ENCODE data around the gene ZNF407. TPM values are rescaled to one million over a fixed set of nuclear protein-coding genes. Genes with fewer than 3 reads are reported as not detected.

Gene ZNF407
- total and polyA plus RNA-seq, 4 donors: 1.3 to 21.1 (median 9.5) TPM

GRCh38 chr18:74610860-74611259, 13.2 kb downstream of the ZNF407 start:
- DNase-seq (no peak), ATAC-seq (ENCODE audit: low FRiP score) (no peak)
- Histone ChIP-seq H3K27me3 (ENCODE audit: control insufficient read depth in 1 of 2, insufficient read depth in 2 of 2, low read length in 1 of 2) (no peaks in the 10 kb centered on the region), H3K9me3 (ENCODE audit: control insufficient read depth, low read length) (no peaks in the 10 kb centered on the region), H3K27ac (ENCODE audit: low read depth in 1 of 2, low read length in 2 of 2) (no peak overlapping the region), H3K4me3 (ENCODE audit: low read length in 2 of 2) (no peak overlapping the region), H3K36me3 (ENCODE audit: control insufficient read depth in 1 of 2, insufficient read depth in 2 of 2, low read length in 1 of 2) (peaks cover 0 to 2% of the 10 kb centered on the region in 2 donors), H3K4me1 (ENCODE audit: control insufficient read depth in 1 of 2, insufficient read depth in 2 of 2, low read length in 2 of 2) (no peaks in the 10 kb centered on the region)
- WGBS, 2 donors: 63 to 74% methylated on average over 1 of the region's 1 CpG
- intact Hi-C loops (cut with DNase I): no loop called here

DNA sequence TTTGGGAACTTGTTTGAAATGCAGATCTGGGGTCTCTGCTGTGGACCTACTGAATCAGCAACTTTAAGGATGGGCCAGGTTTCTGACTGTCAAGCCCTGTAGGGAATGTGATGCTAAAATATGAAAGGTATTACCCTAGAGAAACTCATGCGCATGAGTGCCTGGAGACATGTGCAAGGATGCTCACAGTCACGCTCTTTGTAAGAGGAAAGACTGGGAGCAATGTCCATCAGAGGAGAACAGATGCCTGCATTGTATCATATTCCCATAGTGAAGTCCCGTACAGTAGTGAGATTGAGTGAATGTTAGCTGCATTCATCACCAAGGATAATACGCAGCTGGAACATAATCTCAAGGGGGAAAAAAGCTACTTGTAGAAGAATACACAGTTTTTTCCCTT, 14.1 kb downstream of the ZNF407 start:
- WGBS, 2 donors: 93 to 95% methylated on average over 4 of the region's 4 CpGs
- Histone ChIP-seq H3K27ac (ENCODE audit: low read depth in 1 of 2, low read length in 2 of 2) (no peak overlapping the region), H3K4me1 (ENCODE audit: control insufficient read depth in 1 of 2, insufficient read depth in 2 of 2, low read length in 2 of 2) (no peaks in the 10 kb centered on the region), H3K27me3 (ENCODE audit: control insufficient read depth in 1 of 2, insufficient read depth in 2 of 2, low read length in 1 of 2) (no peaks in the 10 kb centered on the region), H3K4me3 (ENCODE audit: low read length in 2 of 2) (no peak overlapping the region), H3K9me3 (ENCODE audit: control insufficient read depth, low read length) (no peaks in the 10 kb centered on the region), H3K36me3 (ENCODE audit: control insufficient read depth in 1 of 2, insufficient read depth in 2 of 2, low read length in 1 of 2) (peaks cover 0 to 2% of the 10 kb centered on the region in 2 donors)
- intact Hi-C loops (cut with DNase I): no loop called here
- DNase-seq (no peak), ATAC-seq (ENCODE audit: low FRiP score) (no peak)

DNA sequence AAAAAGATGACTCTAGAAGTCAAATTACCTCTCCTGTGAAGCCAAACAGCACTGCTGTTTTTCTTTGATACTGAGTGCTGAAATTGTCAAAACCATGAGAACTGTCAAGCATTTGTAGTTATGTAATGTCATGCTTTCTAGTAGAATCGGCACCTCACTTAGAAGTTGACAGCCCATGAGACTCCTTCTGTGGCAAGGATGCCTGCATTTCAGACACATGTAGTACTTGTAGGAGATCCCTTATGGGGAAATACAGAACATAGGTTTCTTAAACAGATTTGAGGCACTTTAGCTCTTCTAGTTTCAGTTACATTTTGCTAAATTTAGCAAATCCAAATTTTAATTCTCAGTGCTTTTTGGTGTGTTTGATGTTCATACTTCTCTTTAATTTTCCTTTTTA, 15.7 kb downstream of the ZNF407 start:
- Histone ChIP-seq H3K4me1 (ENCODE audit: control insufficient read depth in 1 of 2, insufficient read depth in 2 of 2, low read length in 2 of 2) (no peaks in the 10 kb centered on the region), H3K9me3 (ENCODE audit: control insufficient read depth, low read length) (no peaks in the 10 kb centered on the region), H3K36me3 (ENCODE audit: control insufficient read depth in 1 of 2, insufficient read depth in 2 of 2, low read length in 1 of 2) (peaks cover 0 to 2% of the 10 kb centered on the region in 2 donors), H3K4me3 (ENCODE audit: low read length in 2 of 2) (no peak overlapping the region), H3K27me3 (ENCODE audit: control insufficient read depth in 1 of 2, insufficient read depth in 2 of 2, low read length in 1 of 2) (no peaks in the 10 kb centered on the region), H3K27ac (ENCODE audit: low read depth in 1 of 2, low read length in 2 of 2) (no peak overlapping the region)
- no peak for ATAC-seq (ENCODE audit: low FRiP score)
- 23 to 42% methylated on average over 1 of the region's 1 CpG for WGBS, 2 donors
- intact Hi-C loops (cut with DNase I): no loop called here
- DNase-seq: no peak

DNA sequence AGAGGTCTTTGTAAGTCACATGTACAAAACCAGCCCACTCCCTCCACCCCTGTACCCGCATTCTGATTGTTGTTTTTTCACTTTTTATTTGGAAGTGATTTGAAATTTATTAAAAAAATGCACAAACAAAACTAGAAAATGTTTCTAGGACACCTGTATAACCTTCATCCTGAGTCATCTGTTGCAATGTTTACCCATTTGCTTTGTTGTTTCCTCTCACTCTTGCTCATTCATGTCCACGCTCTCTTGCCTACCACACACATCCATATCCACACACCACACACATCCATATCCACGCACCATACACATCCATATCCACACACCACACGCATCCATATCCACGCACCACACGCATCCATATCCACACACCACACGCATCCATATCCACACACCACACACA, 18.8 kb downstream of the ZNF407 start:
- DNase-seq (no peak), ATAC-seq (ENCODE audit: low FRiP score) (no peak)
- no peak overlapping the region for H3K27ac ChIP-seq (ENCODE audit: low read depth in 1 of 2, low read length in 2 of 2)
- H3K36me3 ChIP-seq (ENCODE audit: control insufficient read depth in 1 of 2, insufficient read depth in 2 of 2, low read length in 1 of 2): peaks cover 0 to 2% of the 10 kb centered on the region in 2 donors
- H3K4me3 ChIP-seq (ENCODE audit: low read length in 2 of 2): no peak overlapping the region
- no peaks in the 10 kb centered on the region for H3K9me3 ChIP-seq (ENCODE audit: control insufficient read depth, low read length)
- no peaks in the 10 kb centered on the region for H3K27me3 ChIP-seq (ENCODE audit: control insufficient read depth in 1 of 2, insufficient read depth in 2 of 2, low read length in 1 of 2)
- intact Hi-C loops (cut with DNase I): no loop called here
- 62 to 71% methylated on average over 7 of the region's 7 CpGs for WGBS, 2 donors
- H3K4me1 ChIP-seq (ENCODE audit: control insufficient read depth in 1 of 2, insufficient read depth in 2 of 2, low read length in 2 of 2): no peaks in the 10 kb centered on the region

DNA sequence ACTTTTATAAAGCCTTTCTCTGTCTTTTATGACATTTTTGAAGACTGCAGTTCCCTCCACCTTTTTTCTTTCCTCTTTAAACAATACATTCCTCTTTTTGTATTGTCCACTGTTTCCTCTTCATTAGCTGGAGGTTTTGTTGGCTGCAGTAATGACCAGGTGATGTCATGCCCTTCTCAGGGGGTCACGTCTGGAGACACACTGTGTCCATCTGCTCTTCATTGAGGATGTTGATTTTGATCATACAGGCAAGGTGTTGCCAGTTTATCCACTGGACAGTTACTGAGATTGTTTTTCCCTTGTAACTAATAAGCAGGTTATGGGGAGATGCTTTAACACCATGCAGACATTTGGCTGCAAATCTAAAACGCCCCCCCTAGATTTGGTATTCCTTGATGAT, 19.8 kb downstream of the ZNF407 start:
- DNase-seq (no peak), ATAC-seq (ENCODE audit: low FRiP score) (no peak)
- Histone ChIP-seq H3K36me3 (ENCODE audit: control insufficient read depth in 1 of 2, insufficient read depth in 2 of 2, low read length in 1 of 2) (peaks cover 0 to 2% of the 10 kb centered on the region in 2 donors), H3K4me1 (ENCODE audit: control insufficient read depth in 1 of 2, insufficient read depth in 2 of 2, low read length in 2 of 2) (no peaks in the 10 kb centered on the region), H3K27ac (ENCODE audit: low read depth in 1 of 2, low read length in 2 of 2) (no peak overlapping the region), H3K27me3 (ENCODE audit: control insufficient read depth in 1 of 2, insufficient read depth in 2 of 2, low read length in 1 of 2) (no peaks in the 10 kb centered on the region), H3K9me3 (ENCODE audit: control insufficient read depth, low read length) (no peaks in the 10 kb centered on the region), H3K4me3 (ENCODE audit: low read length in 2 of 2) (no peak overlapping the region)
- intact Hi-C loops (cut with DNase I): no loop called here
- WGBS, 2 donors: 68 to 69% methylated on average over 2 of the region's 2 CpGs

- no peak for ATAC-seq (ENCODE audit: low FRiP score)
- no peak for DNase-seq
- Histone ChIP-seq H3K4me3 (ENCODE audit: low read length in 2 of 2) (no peak overlapping the region), H3K27ac (ENCODE audit: low read depth in 1 of 2, low read length in 2 of 2) (no peak overlapping the region), H3K4me1 (ENCODE audit: control insufficient read depth in 1 of 2, insufficient read depth in 2 of 2, low read length in 2 of 2) (no peaks in the 10 kb centered on the region), H3K36me3 (ENCODE audit: control insufficient read depth in 1 of 2, insufficient read depth in 2 of 2, low read length in 1 of 2) (no peaks in the 10 kb centered on the region), H3K9me3 (ENCODE audit: control insufficient read depth, low read length) (no peaks in the 10 kb centered on the region), H3K27me3 (ENCODE audit: control insufficient read depth in 1 of 2, insufficient read depth in 2 of 2, low read length in 1 of 2) (no peaks in the 10 kb centered on the region)
- WGBS, 2 donors: 85 to 86% methylated on average over 9 of the region's 9 CpGs
- intact Hi-C loops (cut with DNase I): no loop called here
Observed at GRCh38 chr18:74622072-74622471, 24.4 kb downstream of the ZNF407 start.

DNA sequence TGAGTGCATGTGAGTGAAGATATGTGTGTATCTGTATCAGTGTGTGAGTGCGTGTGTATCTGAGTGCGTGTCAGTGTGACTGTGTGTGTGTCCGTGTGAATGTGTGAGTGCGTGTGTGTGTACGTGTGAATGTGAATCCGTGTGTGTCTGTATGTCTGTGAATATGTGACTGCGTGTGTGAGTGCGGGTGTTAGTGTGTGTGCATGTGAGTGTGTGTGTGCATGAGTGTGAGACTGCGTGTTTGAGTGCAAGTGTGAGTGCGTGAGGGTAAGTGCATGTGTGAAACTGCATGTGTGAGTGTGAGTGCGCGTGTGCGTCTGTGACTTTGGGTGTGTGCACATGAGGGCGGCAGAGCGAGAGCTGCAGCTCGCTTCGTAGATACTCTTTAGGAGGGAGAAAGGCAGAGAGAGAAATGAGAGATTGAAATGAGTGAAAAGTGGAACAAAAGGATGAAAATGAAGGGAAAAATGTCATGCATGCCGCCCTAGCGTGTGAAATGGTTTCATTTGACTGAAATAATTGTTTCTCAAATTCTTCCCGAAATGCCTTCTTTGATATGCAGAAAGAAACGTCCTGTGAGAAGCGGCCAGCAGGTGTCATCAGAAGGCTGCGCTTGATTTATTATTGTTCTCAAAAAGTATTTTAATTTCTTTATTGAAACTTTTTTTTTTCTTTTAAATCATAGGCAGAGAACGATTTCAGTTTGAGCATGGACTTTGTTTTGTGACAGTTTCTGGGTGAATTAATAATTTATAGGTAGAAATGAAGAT, 25.6 kb downstream of the ZNF407 start:
- Histone ChIP-seq H3K4me1 (ENCODE audit: control insufficient read depth in 1 of 2, insufficient read depth in 2 of 2, low read length in 2 of 2) (no peaks in the 10 kb centered on the region), H3K4me3 (ENCODE audit: low read length in 2 of 2) (no peak overlapping the region), H3K27ac (ENCODE audit: low read depth in 1 of 2, low read length in 2 of 2) (no peak overlapping the region), H3K9me3 (ENCODE audit: control insufficient read depth, low read length) (no peaks in the 10 kb centered on the region), H3K36me3 (ENCODE audit: control insufficient read depth in 1 of 2, insufficient read depth in 2 of 2, low read length in 1 of 2) (no peaks in the 10 kb centered on the region), H3K27me3 (ENCODE audit: control insufficient read depth in 1 of 2, insufficient read depth in 2 of 2, low read length in 1 of 2) (no peaks in the 10 kb centered on the region)
- WGBS, 2 donors: 68 to 71% methylated on average over 24 of the region's 24 CpGs
- DNase-seq (no peak), ATAC-seq (ENCODE audit: low FRiP score) (peak; percentile 33)
- intact Hi-C loops (cut with DNase I): no loop called here

DNA sequence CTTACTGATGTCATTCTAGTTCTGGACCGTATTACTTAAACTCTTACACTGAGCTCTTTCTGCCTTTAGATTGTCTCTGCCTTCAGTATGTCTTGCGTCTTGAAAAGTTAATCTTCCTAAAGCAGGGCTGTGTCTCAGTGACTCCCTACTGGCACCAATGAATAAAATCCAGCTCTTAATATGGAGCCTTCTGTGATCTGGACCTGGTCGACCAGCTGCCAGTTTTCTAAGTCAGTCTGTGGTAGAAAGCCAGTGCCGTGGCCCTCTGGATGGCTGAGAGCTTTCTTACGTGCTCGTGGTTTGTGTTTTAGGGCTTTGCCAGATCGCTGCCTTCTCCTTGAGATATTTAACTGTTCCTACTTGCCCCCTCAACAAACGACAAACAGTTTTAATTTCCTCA, 26.8 kb downstream of the ZNF407 start:
- ATAC-seq (ENCODE audit: low FRiP score) (no peak), DNase-seq (no peak)
- no peak overlapping the region for H3K4me3 ChIP-seq (ENCODE audit: low read length in 2 of 2)
- WGBS, 2 donors: 90 to 93% methylated on average over 8 of the region's 8 CpGs
- no peaks in the 10 kb centered on the region for H3K4me1 ChIP-seq (ENCODE audit: control insufficient read depth in 1 of 2, insufficient read depth in 2 of 2, low read length in 2 of 2)
- intact Hi-C loops (cut with DNase I): no loop called here
- no peaks in the 10 kb centered on the region for H3K36me3 ChIP-seq (ENCODE audit: control insufficient read depth in 1 of 2, insufficient read depth in 2 of 2, low read length in 1 of 2)
- H3K9me3 ChIP-seq (ENCODE audit: control insufficient read depth, low read length): no peaks in the 10 kb centered on the region
- no peaks in the 10 kb centered on the region for H3K27me3 ChIP-seq (ENCODE audit: control insufficient read depth in 1 of 2, insufficient read depth in 2 of 2, low read length in 1 of 2)
- no peak overlapping the region for H3K27ac ChIP-seq (ENCODE audit: low read depth in 1 of 2, low read length in 2 of 2)

- Histone ChIP-seq H3K4me1 (ENCODE audit: control insufficient read depth in 1 of 2, insufficient read depth in 2 of 2, low read length in 2 of 2) (no peaks in the 10 kb centered on the region), H3K27ac (ENCODE audit: low read depth in 1 of 2, low read length in 2 of 2) (no peak overlapping the region), H3K4me3 (ENCODE audit: low read length in 2 of 2) (no peak overlapping the region), H3K36me3 (ENCODE audit: control insufficient read depth in 1 of 2, insufficient read depth in 2 of 2, low read length in 1 of 2) (no peaks in the 10 kb centered on the region), H3K9me3 (ENCODE audit: control insufficient read depth, low read length) (no peaks in the 10 kb centered on the region), H3K27me3 (ENCODE audit: control insufficient read depth in 1 of 2, insufficient read depth in 2 of 2, low read length in 1 of 2) (no peaks in the 10 kb centered on the region)
- 88 to 89% methylated on average over 5 of the region's 5 CpGs for WGBS, 2 donors
- no peak for ATAC-seq (ENCODE audit: low FRiP score)
- no peak for DNase-seq
- intact Hi-C loops (cut with DNase I): no loop called here
Observed at GRCh38 chr18:74625157-74625556, 27.5 kb downstream of the ZNF407 start.

Data from aorta (tissue), 5 donors.